Urinary bladder (tissue), 4 donors: ENCODE results near the gene LILRA1. TPM values are rescaled to one million over a fixed set of nuclear protein-coding genes. Genes with fewer than 3 reads are reported as not detected.
"Not testable (repeated sequence)": the region's sequence is repeated elsewhere in the genome, so short reads cannot be mapped to it uniquely, and the experiment has no call there.

Source experiments
- DNase-seq: peaks from one replicate; pipeline ENCODE4 v3.0.0-alpha.2; 2015; ENCODE audit errors: extremely low spot score
- H3K27ac ChIP-seq: one replicate; pipeline ENCODE4 v1.5.1; 2013; ENCODE audit warnings: low read depth, mild to moderate bottlenecking, moderate library complexity
- H3K36me3 ChIP-seq: one replicate; pipeline ENCODE4 v1.6.1; 2013; ENCODE audit warnings: mild to moderate bottlenecking, moderate library complexity; ENCODE audit not compliant: insufficient read depth
- H3K4me1 ChIP-seq: one replicate; pipeline ENCODE4 v1.6.1; 2013; ENCODE audit warnings: mild to moderate bottlenecking, moderate library complexity; ENCODE audit not compliant: insufficient read depth
- H3K4me3 ChIP-seq: one replicate; pipeline ENCODE4 v1.5.1; 2013; ENCODE audit warnings: low read depth, low read length
- WGBS: extraction: QIAGEN DNeasy Blood & Tissue Kit; methylation state at CpG from one replicate; pipeline ENCODE4 v1.1.7; 2013; 5-methylcytosine and 5-hydroxymethylcytosine counted together
- polyA plus RNA-seq: library from polyadenylated mRNA; stranded (reverse); fragments of 200-250 nt; gene quantifications from one replicate; pipeline ENCODE4 v1.2.3, GENCODE V29; 2013
- total RNA-seq: library from RNA; depleted of rRNA; stranded (reverse); fragments of >200 nt; gene quantifications from one replicate; pipeline ENCODE4 v1.2.3, GENCODE V29; 2014
- donor health status: healthy with polysubstance abuse.
- donor health status: healthy.

Gene LILRA1
- total and polyA plus RNA-seq, 2 donors, result 0.26 to 0.63 TPM

DNA sequence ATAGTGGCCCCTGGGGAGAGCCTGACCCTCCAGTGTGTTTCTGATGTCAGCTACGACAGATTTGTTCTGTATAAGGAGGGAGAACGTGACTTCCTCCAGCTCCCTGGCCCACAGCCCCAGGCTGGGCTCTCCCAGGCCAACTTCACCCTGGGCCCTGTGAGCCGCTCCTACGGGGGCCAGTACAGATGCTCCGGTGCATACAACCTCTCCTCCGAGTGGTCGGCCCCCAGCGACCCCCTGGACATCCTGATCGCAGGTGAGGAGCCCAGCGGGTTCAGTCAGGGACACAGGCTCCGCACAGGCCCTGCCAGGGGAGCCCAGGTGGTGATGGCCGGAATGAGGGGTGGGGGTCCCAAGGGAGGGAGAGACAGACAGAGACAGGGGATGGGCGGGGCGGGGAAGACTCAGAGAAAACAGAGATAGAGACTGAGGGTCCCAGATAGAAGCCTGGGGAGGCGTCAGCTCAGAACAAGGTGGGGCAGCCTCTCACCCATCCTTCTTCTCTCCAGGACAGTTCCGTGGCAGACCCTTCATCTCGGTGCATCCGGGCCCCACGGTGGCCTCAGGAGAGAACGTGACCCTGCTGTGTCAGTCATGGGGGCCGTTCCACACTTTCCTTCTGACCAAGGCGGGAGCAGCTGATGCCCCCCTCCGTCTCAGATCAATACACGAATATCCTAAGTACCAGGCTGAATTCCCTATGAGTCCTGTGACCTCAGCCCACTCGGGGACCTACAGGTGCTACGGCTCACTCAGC, 2.4 kb downstream of the LILRA1 start:
- not testable (repeated sequence) for H3K4me3 ChIP-seq, H3K36me3 ChIP-seq, DNase-seq, H3K4me1 ChIP-seq, H3K27ac ChIP-seq
- 85% methylated on average over 26 of the region's 26 CpGs for WGBS

DNA sequence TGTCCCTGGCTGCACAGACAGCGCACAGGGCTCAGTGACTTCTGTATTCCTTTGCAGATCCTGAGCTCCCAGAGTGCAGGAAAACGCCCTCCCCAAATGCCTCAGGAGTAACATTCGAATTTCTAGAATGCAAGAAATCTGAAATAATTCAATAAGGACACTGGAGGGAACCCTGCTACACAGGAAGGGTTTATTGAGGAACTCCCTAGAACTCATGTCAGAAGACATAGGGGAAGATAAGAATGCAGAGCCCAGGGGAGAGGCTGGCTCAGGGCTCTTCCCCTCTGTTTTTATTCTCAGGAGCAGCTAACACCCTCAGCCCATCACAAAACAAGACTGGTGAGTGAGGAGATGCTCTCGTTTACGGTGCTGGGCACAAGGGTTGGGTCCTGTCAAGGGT, 6.8 kb downstream of the LILRA1 start:
- 71% methylated on average over 5 of the region's 5 CpGs for WGBS
- DNase-seq, result no peak
- no peak overlapping the region for H3K4me3 ChIP-seq
- no peaks in the 10 kb centered on the region for H3K4me1 ChIP-seq
- no peak overlapping the region for H3K27ac ChIP-seq
- no peaks in the 10 kb centered on the region for H3K36me3 ChIP-seq

DNA sequence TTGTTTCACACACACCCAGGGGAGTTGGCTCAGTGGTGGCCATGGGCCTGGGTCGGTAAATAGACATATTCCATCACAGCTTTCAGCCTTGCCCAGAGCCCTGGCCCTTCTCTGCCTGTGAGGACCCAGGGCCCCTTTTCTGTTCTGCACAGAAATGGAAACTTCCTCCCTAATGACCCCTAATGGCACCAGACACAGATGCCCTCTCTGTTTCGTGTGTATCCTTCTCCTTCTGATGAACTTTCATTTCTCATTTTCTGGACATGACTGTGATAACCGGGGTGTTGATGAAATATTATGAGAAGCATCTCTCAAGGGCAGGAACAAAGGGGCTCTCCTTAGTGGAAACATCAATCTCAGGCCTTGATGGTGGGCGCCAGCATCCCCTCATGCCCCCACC, 12.8 kb downstream of the LILRA1 start:
- Histone ChIP-seq H3K4me1 (no peaks in the 10 kb centered on the region), H3K4me3 (no peak overlapping the region), H3K36me3 (no peaks in the 10 kb centered on the region), H3K27ac (no peak overlapping the region)
- 63% methylated on average over 4 of the region's 4 CpGs for WGBS
- DNase-seq, result no peak

DNA sequence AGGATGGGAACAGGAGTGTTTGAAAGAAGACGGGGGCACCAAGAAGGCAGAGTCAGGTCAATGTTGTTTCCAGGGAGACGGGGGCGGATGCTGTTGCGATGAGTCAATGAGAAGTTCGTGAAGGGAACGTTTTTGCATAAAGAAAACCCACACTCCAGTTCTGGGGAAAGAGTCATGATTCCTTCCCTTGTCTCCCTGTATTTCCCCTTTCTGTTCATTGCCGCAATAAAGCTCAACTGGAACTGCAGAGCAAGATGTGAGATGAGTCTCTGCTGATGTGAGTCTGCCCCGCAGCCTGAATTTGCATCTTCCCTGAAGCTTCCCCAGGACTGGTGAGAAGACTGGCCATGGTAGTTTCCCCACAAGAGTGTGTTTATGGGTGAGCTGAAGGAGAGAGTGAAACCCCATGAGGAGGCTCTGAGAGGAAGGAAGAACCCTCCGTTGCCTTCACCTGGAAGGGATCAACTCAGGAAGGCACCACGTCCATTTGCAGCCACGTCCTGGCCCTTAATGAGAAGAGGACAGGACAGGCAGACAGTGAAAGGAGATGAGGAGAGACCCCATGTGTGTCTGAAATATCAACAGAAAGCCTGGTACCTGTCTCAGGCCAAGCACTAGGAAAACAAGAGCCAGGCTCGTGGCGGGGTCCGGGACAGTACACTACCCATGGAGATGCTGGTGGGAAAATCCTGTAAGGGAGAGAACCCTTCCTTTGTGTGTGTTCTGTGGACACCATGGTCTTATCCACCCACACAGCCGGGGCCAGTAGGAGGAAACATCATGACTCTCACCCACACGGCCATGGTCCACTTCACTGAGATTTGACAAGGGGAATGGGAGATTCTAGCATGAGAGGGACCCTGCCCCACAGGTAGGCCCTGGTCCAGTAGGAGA, 13.7 kb downstream of the LILRA1 start:
- DNase-seq, result no peak
- Histone ChIP-seq H3K4me1 (no peaks in the 10 kb centered on the region), H3K4me3 (no peak overlapping the region), H3K27ac (no peak overlapping the region), H3K36me3 (no peaks in the 10 kb centered on the region)
- 75% methylated on average over 16 of the region's 16 CpGs for whole genome bisulfite sequencing

DNA sequence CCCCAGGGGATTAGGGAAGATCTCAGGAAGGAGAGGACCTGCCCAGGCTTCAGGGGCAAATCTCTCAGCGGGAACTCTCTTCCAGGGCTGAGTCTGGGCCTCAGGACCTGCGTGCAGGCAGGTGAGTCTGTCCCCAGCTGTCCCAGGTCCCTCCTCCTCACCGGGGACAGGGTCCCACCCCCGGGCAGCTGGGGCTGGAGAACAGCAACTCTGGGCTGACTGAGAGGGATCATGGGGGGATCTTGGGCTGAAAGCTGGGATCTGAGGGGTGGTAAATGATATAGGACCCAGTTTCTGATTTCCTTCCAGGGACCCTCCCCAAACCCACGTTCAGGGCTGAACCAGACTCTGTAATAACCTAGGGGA, 14.3 kb downstream of the LILRA1 start:
- H3K4me3 ChIP-seq, result no peak overlapping the region
- no peak for DNase-seq
- WGBS, result 66% methylated on average over 5 of the region's 5 CpGs

DNA sequence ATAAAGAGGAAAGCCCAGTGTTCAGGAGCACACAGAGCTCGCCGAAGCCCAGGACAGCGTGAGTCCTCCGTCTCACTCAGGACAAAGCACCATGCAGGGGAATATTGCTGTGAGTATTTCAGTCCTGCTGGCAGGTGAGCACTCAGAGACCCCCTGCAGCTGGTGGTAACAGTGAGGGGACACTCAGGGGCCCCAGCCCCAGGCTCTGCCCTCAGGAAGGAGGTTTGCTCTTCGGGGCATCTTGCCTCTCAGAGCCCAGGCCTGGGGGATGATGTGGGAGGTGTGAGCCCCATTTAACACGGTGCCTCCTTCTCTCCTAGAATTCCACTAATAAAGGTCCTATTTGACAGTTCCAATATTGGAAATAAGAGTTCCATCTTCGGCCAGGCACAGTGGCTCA, 14.8 kb downstream of the LILRA1 start:
- DNase-seq, result no peak
- H3K4me3 ChIP-seq, result no peak overlapping the region
- WGBS, result 77% methylated on average over 7 of the region's 7 CpGs
- no peaks in the 10 kb centered on the region for H3K36me3 ChIP-seq
- H3K27ac ChIP-seq, result no peak overlapping the region
- no peaks in the 10 kb centered on the region for H3K4me1 ChIP-seq

More for the DNA sequence above, 14.3 kb downstream of the LILRA1 start:
- H3K27ac ChIP-seq, result no peak overlapping the region
- H3K36me3 ChIP-seq, result no peaks in the 10 kb centered on the region
- no peaks in the 10 kb centered on the region for H3K4me1 ChIP-seq

DNA sequence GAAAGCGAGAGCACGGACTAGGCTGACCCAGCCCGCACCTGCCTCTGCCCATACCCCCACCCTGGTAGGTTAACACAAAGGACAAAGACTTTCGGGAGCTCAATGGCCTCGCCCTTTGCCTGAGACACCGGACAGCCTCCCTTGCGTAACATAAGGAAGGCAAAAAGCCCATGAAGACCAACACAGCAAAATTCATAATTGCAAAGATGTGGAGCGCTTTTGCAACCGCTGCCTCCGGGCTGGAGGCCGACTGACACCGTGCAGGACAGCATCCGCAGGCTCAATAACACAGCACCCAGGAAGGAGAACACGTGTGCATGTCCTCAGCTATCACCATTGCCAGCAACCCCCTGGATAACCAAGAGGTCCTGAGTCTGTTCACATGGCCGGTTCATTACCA, 15.4 kb downstream of the LILRA1 start:
- 87% methylated on average over 15 of the region's 15 CpGs for WGBS
- Histone ChIP-seq H3K4me1 (no peaks in the 10 kb centered on the region), H3K27ac (no peak overlapping the region), H3K36me3 (no peaks in the 10 kb centered on the region), H3K4me3 (no peak overlapping the region)
- no peak for DNase-seq

DNA sequence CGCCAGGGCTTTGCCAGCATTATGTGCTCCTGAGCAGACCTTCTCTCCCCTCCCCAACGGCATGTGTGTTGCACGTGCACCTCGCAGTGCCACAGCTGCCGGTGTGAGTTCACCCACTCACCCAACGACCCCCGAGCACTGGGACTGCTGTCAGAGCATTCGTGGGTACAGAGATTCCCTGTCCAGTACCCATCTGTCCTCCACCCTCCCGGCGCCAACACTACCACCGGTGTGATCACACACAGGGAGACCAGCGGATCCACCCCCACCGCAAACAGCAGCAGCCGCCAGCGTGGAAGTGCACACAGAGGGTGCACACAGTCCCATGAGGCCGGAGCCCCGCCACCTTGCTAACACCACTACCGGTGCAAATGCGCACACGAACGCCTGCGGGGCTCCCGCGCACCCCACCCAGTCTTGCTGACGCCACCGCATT, 15.9 kb downstream of the LILRA1 start:
- WGBS, result 86% methylated on average over 26 of the region's 26 CpGs
- Histone ChIP-seq H3K27ac (no peak overlapping the region), H3K36me3 (no peaks in the 10 kb centered on the region), H3K4me3 (no peak overlapping the region), H3K4me1 (no peaks in the 10 kb centered on the region)
- no peak for DNase-seq

DNA sequence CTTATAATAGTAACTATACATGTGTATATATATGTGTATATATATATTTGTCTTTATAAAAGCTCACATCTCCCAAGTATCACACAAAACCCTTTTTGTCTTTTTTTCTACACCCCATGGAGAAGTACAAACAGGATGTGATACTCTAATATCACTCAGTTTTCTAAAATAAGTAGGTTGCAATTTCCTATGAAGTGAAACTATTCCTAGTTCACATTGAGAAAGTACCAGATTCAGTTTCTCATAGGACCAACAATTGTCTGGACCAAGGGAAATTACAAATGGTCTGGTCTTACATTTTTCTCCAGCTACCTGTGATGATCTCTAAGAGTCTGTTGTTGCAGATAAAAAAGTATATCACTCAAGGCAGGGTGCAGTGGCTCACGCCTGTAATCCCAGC, 19.0 kb downstream of the LILRA1 start:
- H3K4me3 ChIP-seq, result no peak overlapping the region
- H3K27ac ChIP-seq, result no peak overlapping the region
- H3K36me3 ChIP-seq, result no peaks in the 10 kb centered on the region
- H3K4me1 ChIP-seq, result no peaks in the 10 kb centered on the region
- DNase-seq, result no peak
- 94% methylated on average over 1 of the region's 1 CpG for WGBS

DNA sequence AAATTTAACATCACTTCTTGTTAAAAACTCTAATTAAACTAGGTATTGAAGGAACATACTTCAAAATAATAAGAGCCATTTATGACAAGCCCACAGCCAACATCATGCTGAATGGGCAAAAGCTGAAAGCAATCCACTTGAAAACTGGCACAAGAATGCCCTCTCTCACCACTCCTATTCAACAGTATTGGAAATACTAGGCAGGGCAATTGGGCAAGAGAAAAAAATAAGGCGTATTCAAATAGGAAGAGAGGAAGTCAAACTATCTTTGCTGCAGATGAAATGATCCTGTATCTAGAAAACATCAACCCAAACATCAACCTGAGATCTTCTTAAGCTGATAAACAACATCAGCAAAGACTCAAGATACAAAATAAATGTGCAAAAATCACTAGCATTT, 21.3 kb downstream of the LILRA1 start:
- no peak for DNase-seq
- Histone ChIP-seq H3K27ac (no peak overlapping the region), H3K4me1 (no peaks in the 10 kb centered on the region), H3K36me3 (no peaks in the 10 kb centered on the region), H3K4me3 (no peak overlapping the region)
- WGBS, result 95% methylated on average over 1 of the region's 1 CpG

DNA sequence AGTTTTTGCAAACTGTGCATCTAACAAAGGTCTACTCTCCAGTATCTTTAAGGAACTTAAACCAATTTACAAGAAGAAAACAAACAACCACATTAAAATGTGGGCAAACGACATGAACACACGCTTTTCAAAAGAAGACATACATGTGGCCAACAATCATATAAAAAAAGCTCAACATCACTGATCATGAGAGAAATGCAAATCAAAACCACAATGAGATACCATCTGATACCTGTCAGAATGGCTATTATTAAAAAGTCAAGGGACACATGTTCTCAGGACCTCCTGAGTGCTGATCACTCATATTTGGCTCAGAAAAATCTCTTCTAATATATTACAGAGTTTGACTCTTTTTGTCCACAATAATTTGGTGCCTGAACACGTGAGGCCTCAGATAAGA, 22.6 kb downstream of the LILRA1 start:
- Histone ChIP-seq H3K4me3 (no peak overlapping the region), H3K4me1 (no peaks in the 10 kb centered on the region), H3K27ac (no peak overlapping the region), H3K36me3 (no peaks in the 10 kb centered on the region)
- DNase-seq, result no peak
- 53% methylated on average over 3 of the region's 3 CpGs for WGBS

DNA sequence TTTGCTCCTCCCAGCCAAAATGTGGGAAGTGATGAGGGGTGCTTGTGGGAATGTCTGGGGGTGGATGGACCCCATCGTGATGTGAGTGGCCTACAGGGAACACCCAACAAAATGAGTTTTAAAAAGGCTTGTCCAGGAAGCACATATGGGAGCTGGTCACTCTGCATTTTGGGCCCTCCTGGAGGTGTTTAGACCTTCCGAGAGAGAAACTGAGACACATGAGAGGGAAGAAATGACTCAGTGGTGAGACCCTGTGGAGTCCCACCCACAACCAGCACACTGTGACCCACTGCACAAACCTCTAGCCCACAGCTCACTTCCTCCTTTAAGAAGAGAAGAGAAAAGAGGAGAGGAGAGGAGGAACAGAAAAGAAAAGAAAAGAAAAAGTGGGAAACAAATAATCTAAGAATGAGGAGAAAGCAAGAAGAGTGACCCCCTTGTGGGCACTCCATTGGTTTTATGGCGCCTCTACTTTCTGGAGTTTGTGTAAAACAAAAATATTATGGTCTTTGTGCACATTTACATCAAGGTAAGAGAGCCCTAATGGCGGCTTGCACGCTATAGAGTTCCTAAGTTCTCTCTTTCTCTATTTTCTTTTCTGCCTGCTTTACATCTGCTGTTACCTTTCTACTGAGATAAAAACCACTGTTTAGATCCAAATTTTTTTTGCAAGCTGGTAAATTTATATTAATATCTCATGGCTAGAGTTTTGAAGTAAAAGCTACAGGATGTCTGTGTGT, 23.6 kb downstream of the LILRA1 start:
- H3K36me3 ChIP-seq, result no peaks in the 10 kb centered on the region
- no peak for DNase-seq
- no peak overlapping the region for H3K4me3 ChIP-seq
- no peaks in the 10 kb centered on the region for H3K4me1 ChIP-seq
- WGBS, result 69% methylated on average over 5 of the region's 5 CpGs
- H3K27ac ChIP-seq, result no peak overlapping the region

DNA sequence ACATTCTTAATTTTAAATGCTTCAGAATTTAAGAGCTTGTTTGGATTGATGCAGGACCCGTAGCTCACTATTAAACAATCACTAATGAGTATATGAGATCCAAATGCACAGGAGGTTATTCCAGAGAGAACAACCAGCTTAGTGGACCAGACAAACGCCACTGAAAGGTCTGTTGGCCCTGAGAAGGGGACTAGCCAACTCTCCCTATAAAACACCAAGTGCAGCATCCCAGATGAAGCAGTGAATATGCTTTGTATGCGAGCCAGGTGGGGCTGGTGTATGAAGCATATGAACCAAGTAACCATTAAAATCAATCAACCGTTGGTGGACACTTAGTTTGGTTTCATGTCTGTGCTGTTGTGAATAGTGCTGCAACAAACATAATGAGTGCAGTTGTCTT, 27.0 kb downstream of the LILRA1 start:
- DNase-seq, result no peak
- Histone ChIP-seq H3K36me3 (no peaks in the 10 kb centered on the region), H3K4me1 (no peaks in the 10 kb centered on the region), H3K27ac (no peak overlapping the region), H3K4me3 (no peak overlapping the region)
- WGBS, result 73% methylated on average over 4 of the region's 4 CpGs
